A673 (cell line): Measurements from ENCODE around the gene IDUA. TPM values are rescaled to one million over a fixed set of nuclear protein-coding genes. Genes with fewer than 3 reads are reported as not detected.

ENCODE experiments used
- BruUV-seq: library from RNA; stranded (reverse); fragments of 400-500 nt; replicated peaks from 2 replicates; lab custom pipeline; 2021; lab: Mats Ljungman, UMichigan
- CTCF ChIA-PET: fragments of 300-600 bp; sonication (Branson Sonifier 250); formaldehyde crosslinking; loops from one replicate; lab custom pipeline; 2022; ENCODE audit warnings: antibody characterized with exemption; lab: Charles Lee
- POLR2A ChIA-PET: fragments of 300-600 bp; sonication (Branson Sonifier 250); formaldehyde crosslinking; loops from one replicate; lab custom pipeline; 2022; ENCODE audit warnings: antibody characterized with exemption; ENCODE audit not compliant: low non-redundant PET; lab: Charles Lee
- DNase-seq: peaks from one replicate; pipeline ENCODE4 v3.0.0-alpha.2; 2015; ENCODE audit warnings: low spot score
- H3K27ac ChIP-seq: fragments of 200-600 bp; sonication (generic); 2 replicates; pipeline ENCODE4 v1.5.1; 2016; ENCODE audit warnings: mixed run types, low read depth, mild to moderate bottlenecking, mixed read lengths, antibody characterized with exemption, low read length; ENCODE audit not compliant: poor library complexity, severe bottlenecking
- H3K27me3 ChIP-seq: fragments of 200-600 bp; sonication (generic); replicated peaks from 2 replicates; pipeline ENCODE4 v1.6.1; 2017; ENCODE audit warnings: mixed run types, low read depth, mild to moderate bottlenecking, mixed read lengths, antibody characterized with exemption, low read length; ENCODE audit not compliant: insufficient read depth, poor library complexity
- H3K36me3 ChIP-seq: fragments of 200-600 bp; sonication (generic); 2 replicates; pipeline ENCODE4 v1.6.1; 2016; ENCODE audit warnings: mixed run types, mild to moderate bottlenecking, mixed read lengths, antibody characterized with exemption, low read length; ENCODE audit not compliant: insufficient read depth, poor library complexity, severe bottlenecking
- H3K4me1 ChIP-seq: fragments of 200-600 bp; sonication (generic); 2 replicates; pipeline ENCODE4 v1.6.1; 2017; ENCODE audit warnings: mixed run types, mild to moderate bottlenecking, mixed read lengths, antibody characterized with exemption, low read length; ENCODE audit not compliant: insufficient read depth, poor library complexity, severe bottlenecking
- H3K4me3 ChIP-seq: fragments of 200-600 bp; sonication (generic); 2 replicates; pipeline ENCODE4 v1.5.1; 2016; ENCODE audit warnings: low read depth, mixed run types, mild to moderate bottlenecking, mixed read lengths, low read length; ENCODE audit not compliant: poor library complexity, severe bottlenecking
- H3K9me3 ChIP-seq: fragments of 200-600 bp; sonication (generic); 2 replicates; pipeline ENCODE4 v1.6.1; 2016; ENCODE audit warnings: mixed run types, low read depth, mild to moderate bottlenecking, mixed read lengths, antibody characterized with exemption, low read length; ENCODE audit not compliant: poor library complexity, severe bottlenecking
- CTCF ChIP-seq: fragments of 300-800, 200-600 bp; sonication (generic); conservative IDR thresholded peaks from 2 replicates; pipeline ENCODE4 v1.5.1; 2017; ENCODE audit warnings: low read depth, mild to moderate bottlenecking, antibody characterized with exemption, low read length, moderate library complexity, mixed read lengths
- EZH2 ChIP-seq: fragments of 200-600 bp; sonication (generic); IDR thresholded peaks from 2 replicates; pipeline ENCODE4 v1.6.1; 2017; ENCODE audit warnings: borderline replicate concordance, low read depth, mild to moderate bottlenecking, mixed read lengths, antibody characterized with exemption, low read length; ENCODE audit not compliant: poor library complexity, severe bottlenecking
- intact Hi-C: fragments of 100-400 bp; cut with micrococcal nuclease; formaldehyde crosslinking; loops from one replicate; pipeline ENCODE4 v1.10.0; 2022; ENCODE audit not compliant: unreplicated experiment
- total RNA-seq: library from RNA; stranded (reverse); gene quantifications from 2 replicates; pipeline ENCODE4 v1.2.3, GENCODE V29; 2021

IDUA gene
- total RNA-seq, 1 experiment from 2014 or later: 12.3 TPM

- ChIA-PET CTCF (no interaction called here), POLR2A (no interaction called here)
- no peak overlapping the region for H3K27ac ChIP-seq
- peaks cover 15% of the 10 kb centered on the region for H3K4me1 ChIP-seq
- no TSS peak for BruUV-seq
- no peak for DNase-seq
- no peak overlapping the region for H3K4me3 ChIP-seq
- intact Hi-C loops: no loop called here
- H3K27me3 ChIP-seq: no peaks in the 10 kb centered on the region
- H3K9me3 ChIP-seq: no peaks in the 10 kb centered on the region
- TF ChIP-seq EZH2: no peak
- no peak for TF ChIP-seq CTCF
- H3K36me3 ChIP-seq: peaks cover 6% of the 10 kb centered on the region
Measured at GRCh38 chr4:1029529-1029928, 42.7 kb downstream of the IDUA start.

DNA sequence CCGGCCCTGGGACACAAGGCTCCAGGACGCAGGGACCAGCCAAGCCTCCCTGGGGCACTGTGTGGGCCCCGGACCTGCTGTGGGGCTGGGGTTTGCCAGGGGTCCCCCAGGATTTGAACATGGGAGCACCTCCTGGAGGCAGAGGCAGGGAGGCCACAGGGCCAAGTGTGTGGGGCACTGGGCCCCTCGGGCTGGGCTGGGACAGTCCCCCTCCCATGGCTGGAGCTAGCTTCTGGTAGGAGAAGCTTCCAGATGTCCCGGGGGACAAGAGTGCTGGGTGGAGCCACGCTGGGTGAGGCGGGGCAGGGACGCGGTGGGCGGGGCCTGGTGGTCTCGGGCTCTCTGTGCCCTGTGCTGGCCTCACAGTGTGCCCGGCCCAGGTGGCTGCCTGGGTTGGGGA is 43.2 kb downstream of the IDUA start:
- Histone ChIP-seq H3K4me1 (peaks cover 15% of the 10 kb centered on the region), H3K27me3 (no peaks in the 10 kb centered on the region), H3K27ac (no peak overlapping the region), H3K4me3 (peak overlapping the region; percentile 27), H3K36me3 (peaks cover 6% of the 10 kb centered on the region), H3K9me3 (no peaks in the 10 kb centered on the region)
- ChIA-PET CTCF (no interaction called here), POLR2A (no interaction called here)
- peak; percentile 64 for DNase-seq
- intact Hi-C loops: no loop called here
- BruUV-seq: no TSS peak
- TF ChIP-seq CTCF (no peak), EZH2 (no peak)

GRCh38 chr4:1030559-1030958 is 43.7 kb downstream of the IDUA start:
- no peak overlapping the region for H3K27ac ChIP-seq
- H3K9me3 ChIP-seq: no peaks in the 10 kb centered on the region
- intact Hi-C loops: no loop called here
- DNase-seq: peak; percentile 45
- BruUV-seq: no TSS peak
- POLR2A ChIA-PET: no interaction called here
- H3K4me1 ChIP-seq: peaks cover 15% of the 10 kb centered on the region
- TF ChIP-seq EZH2 (no peak), CTCF (no peak)
- H3K27me3 ChIP-seq: no peaks in the 10 kb centered on the region
- peaks cover under 1% of the 10 kb centered on the region for H3K36me3 ChIP-seq
- H3K4me3 ChIP-seq: peak overlapping the region; percentile 27
- CTCF ChIA-PET: interaction anchor here (0.5 kb wide), 1 partner anchor 16 kb away, joined by 5 read pairs; no protein-coding TSS in a partner anchor
